HG03571 (cell line): ENCODE measurements around the gene ABLIM3.
"Not testable (repeated sequence)": the region's sequence is repeated elsewhere in the genome, so short reads cannot be mapped to it uniquely, and the experiment has no call there.

ENCODE experiments used
- ATAC-seq: cut with Tn5 transposase; IDR thresholded peaks from one replicate; pipeline ENCODE4 v1.9.1; 2021; ENCODE audit not compliant: unreplicated experiment

The ABLIM3 gene

DNA sequence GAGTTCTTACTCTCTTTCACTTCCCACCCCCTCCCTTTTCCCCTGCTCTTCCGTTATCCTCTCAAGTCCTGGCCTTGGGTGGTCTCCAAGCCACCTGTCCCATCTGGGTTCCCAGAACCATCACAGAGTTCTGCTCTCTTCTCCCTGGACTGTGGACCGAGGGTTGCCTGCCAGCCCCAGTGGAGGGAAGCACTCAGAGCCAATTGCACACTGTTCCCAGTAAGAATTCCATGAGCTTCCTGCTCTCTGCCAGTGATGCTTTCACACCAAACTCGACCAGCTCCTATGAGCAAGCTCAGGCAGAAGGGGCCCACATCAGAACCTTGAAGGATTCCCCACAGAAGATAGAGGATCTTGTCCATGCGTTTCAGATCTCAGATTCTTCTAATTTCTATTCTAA is 110.3 kb downstream of the ABLIM3 start:
- no peak for ATAC-seq

- ATAC-seq = no peak
Measured at GRCh38 chr5:149254506-149254905, 113.2 kb downstream of the ABLIM3 start.

DNA sequence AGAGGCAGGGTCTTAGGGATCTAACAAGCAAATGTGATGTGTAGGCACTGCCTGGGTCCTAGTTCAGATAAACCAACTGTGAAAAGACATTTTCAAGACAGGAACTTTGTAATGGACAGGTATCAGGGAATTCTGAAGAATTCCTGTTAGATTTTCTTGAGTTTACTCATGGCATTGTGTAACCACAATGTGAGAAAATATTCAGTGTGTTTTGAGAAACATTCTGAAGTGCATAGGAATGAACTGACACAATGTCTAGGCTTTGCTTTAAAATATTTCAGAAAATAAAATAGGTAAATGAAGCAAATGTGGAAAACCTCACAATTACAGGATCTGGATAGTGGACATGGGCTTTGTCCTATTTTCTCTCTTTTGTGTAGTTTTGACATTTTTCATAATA is 115.2 kb downstream of the ABLIM3 start:
- ATAC-seq = no peak

DNA sequence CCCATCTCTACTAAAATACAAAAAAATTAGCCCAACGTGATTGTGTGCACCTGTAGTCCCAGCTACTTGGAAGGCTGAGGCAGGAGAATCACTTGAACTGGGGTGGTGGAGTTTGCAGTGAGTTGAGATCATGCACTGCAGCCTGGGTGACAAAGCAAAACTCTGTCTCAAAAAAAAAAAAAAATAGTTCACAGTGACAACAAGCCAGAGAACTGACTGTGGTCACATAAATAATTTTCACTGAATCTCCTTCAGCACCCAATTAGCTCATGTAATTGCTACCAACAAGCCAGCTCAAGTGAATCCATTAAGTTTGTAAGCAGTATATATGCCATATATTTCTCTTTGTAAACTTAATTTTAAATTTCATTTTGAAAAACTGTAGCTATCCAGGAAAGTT is 115.8 kb downstream of the ABLIM3 start:
- no peak for ATAC-seq

DNA sequence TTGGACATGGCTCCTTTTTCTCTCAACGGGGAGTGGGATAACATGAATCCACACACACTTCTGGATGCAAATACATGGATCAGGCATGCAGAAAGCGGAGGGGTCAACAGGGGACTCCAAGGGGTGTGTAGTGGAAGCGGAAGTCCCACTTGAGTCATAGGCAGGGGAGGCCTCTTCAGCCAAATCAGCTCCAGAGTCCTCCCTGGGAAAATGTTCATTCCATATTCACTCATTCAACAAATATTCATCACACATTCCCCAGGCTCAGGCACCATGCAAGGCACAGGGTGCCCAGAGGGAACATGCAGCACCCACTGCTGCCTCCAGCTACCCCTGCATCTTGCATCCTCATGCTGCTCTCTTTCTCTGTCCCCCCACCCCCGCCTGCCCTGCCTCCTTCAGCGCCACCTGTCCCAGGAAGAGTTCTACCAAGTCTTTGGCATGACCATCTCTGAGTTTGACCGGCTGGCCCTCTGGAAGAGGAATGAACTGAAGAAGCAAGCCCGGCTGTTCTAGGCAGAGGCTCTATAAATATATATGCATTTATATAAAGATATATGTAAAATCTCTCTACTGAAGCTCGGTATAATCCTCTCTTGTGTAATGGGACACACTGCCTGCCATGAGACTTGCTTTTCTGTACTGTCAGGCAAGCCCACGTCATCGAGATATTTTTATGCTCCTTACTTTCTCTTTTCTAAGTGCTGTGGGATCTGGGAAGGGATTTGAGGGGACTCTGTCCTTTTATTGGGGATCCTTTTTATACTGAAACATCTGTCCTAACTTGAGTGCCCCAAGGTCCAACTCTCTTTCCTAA is 116.8 kb downstream of the ABLIM3 start:
- no peak for ATAC-seq

GRCh38 chr5:149260761-149261160 is 119.5 kb downstream of the ABLIM3 start:
- ATAC-seq = no peak

DNA sequence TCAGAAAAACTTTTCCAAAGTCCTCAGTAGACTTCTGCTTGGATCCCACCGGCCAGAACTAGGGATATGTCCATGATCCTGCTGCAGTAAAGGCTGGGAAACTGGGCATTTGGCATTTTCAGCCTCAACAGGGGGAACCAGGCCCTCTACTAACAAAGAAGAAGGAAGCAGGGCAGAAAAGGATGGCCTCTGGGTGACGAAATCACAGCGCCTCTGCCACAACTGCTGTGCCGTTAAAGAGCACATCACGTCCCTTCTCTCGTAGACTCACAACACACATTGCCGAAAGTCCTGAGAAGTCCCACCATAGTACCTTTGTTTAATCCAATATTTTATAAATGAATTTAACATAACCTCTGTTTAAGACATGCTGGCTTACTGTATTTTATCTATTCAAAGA is 120.0 kb downstream of the ABLIM3 start:
- ATAC-seq = no peak

DNA sequence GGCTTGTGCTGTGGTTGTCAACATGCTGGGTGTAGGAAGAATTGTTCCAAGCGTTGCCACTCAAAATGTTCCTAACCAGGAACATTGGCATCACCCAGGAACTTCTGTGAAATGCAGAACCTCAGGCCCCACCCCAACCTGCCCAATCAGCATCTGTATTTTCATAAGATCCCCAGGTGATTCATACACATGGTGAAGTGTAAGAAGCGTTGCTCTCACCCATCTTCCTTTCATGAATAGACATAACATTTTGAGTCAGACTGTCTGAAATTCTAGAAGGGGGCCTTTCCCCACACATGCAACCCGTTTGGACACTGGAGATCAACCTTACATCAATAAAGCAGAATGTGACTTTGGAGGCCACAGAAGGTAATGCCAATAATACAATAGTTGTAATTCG is 121.0 kb downstream of the ABLIM3 start:
- no peak for ATAC-seq

- peak; percentile 81 for ATAC-seq
Measured at GRCh38 chr5:149264439-149265067, 123.3 kb downstream of the ABLIM3 start.

DNA sequence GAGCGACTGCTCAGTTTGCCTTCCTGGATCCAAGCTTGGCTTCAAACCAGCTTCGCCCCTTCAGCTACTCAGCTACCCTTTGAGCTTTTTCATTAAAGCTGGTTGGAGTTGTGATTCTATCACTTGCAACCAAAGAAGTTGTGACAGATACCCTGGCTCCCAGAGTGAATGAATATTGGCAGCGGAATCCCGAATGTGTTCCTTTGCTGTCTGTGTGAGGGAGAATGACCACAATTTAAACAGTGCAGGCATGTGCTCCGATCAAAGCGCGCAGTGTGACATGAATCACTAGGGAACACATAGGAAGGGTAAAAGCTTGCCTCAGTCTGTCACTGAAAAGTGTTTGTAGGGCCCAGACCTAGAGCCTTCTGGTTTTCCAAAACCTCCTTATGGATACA is 123.8 kb downstream of the ABLIM3 start:
- ATAC-seq = no peak

GRCh38 chr5:149265597-149265996 is 124.3 kb downstream of the ABLIM3 start:
- ATAC-seq = no peak

- ATAC-seq = no peak
Measured at GRCh38 chr5:149267241-149267973, 126.1 kb downstream of the ABLIM3 start.

DNA sequence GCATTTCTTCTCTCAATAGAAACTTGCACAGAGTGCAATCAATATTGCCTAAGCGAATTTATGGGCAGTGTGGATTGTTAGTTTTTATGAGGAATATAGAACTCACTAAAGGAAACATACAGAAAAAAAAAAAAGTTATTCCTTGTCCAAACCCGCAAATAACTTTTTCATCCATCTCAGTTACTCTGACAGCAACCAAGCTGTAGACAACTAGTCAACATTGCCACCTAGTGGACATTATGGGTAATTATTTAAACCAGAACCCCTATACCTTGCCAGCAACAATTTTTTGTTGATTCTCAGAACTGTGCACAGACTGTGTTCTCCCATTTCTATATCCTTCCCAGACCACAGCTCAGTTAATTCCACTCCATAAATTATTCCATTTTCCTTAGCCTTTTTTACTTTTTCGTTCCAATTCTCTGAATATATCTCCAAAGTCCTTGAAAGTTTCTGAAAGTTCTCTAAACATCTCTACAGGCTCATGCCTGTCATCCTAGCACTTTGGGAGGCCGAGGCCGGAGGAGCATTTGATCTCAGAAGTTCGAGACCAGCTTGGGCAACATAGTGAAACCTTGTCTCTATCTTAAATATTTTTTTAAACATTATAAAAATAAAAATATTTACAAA is 127.8 kb downstream of the ABLIM3 start:
- peak; percentile 47 for ATAC-seq

- no peak for ATAC-seq
Measured at GRCh38 chr5:149271195-149271715, 130.0 kb downstream of the ABLIM3 start.

DNA sequence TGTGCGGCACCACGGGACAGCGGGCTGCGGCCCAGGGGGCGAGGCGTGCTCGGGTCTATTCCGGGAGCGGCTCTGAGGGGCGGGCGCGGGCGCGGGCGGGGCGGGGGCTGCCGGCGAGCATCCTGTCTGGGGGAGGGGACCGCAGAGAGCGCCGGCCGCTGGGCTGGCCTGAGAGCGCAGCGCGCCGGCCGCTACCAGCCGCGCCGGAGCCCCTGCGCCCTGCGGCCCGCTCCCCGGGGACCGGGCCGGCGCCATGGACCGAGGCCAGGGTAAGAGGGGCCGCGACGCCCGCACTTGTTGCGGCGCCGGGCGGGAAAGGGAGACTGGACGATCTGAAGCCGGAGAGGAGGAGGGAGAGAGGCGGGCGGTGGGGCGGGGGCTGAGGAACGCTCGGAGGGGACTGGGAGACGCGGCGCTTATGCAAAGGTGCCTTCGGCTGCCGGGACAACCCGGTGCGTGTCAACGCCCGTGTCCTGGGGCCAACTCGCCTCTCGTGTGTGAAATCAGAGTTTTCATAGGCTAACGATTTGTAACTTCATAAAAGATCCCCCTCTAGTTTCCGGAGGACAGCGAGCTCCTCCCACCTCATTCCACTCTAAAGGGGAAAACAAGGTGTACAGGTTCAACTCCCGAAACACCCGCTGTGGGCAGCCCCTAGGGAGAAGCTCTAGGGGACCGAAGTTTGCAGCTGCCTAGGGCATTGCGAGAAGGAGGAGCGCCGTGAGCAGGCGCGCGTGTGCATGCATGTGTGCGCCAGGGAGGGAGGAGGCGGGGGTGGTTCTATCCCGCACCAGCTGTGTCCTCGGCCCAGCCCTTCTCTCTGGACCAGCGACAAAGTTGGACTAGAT is 130.6 kb downstream of the ABLIM3 start, which contains the start of gene AFAP1L1:
TSS of gene AFAP1L1 (plus strand) at position 144 of the 848 bp plus-strand sequence. CDS start at position 254, 110 bp downstream.
- ATAC-seq = no peak

DNA sequence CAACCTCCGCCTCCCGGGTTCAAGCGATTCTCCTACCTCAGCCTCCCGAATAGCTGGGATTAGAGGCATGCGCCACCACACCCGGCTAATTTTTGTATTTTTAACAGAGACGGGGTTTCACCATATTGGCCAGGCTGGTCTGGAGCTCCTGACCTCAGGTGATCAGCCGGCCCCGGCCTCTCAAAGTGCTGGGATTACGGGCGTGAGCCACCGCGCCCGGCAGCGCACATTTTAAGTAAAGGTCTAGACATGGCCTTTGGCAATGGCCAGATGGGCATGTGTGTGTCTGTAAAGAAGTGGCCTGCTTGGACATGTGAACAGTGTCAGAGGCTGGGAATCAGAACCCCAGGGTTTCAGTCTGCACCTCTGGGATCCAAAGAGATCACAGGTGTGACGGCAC is 131.5 kb downstream of the ABLIM3 start:
- not testable (repeated sequence) for ATAC-seq

DNA sequence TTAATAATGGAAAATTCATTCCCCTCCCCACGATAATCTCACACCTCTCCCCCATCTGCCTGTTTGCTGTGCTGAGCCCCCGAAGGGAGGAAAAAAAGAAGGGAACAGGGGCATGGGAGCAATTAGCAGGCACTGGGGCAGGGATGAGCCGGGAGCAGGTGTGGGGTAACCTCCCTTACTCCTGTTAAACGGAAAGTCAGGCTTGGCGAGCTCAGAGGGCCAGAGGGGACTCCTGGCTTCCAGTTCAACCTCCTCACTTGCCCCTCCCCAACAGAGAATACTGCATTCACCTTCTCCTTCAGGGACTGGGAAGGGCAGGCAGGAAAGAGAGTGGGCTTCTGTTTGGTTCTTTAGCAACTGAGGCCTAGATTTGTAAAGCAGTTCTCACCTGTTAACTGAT is 131.9 kb downstream of the ABLIM3 start:
- no peak for ATAC-seq

- no peak for ATAC-seq
Measured at GRCh38 chr5:149273950-149274349, 132.7 kb downstream of the ABLIM3 start.

DNA sequence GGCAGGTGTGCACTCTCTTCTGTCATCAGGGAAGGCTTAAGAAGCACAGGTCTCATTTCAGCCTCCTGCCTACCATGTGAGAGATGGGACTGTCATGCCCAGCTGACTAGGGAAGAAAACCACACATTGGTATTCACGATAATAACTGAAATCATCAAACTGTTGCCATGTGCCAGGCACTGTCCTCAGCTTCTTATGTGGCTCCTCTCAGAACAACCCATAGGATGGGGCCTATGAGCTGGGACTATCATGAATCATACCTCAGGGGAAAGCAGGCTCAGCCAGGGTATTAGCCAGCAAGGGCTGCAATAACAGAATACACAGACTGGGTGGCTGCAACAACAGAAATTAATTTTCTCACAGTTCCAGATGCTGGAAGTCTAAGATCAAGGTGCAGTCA is 133.6 kb downstream of the ABLIM3 start:
- ATAC-seq = no peak

- ATAC-seq = no peak
Measured at GRCh38 chr5:149277801-149278200, 136.5 kb downstream of the ABLIM3 start.
